NCI-H2227 (cell line): ENCODE data around the gene FUT6.

Source experiments
- DNase-seq: peaks from one replicate; lab custom pipeline; 2025; ENCODE audit not compliant: unreplicated experiment; lab: John Stamatoyannopoulos, UW

FUT6 gene

GRCh38 chr19:5806905-5807304 is 32.6 kb downstream of the FUT6 start:
- no peak for DNase-seq

GRCh38 chr19:5806133-5806489 is 33.4 kb downstream of the FUT6 start:
- DNase-seq = no peak

GRCh38 chr19:5805462-5806132 is 33.9 kb downstream of the FUT6 start:
- peak; percentile 84 for DNase-seq

GRCh38 chr19:5804516-5805461 is 34.7 kb downstream of the FUT6 start, which contains the start of gene NRTN:
NRTN (plus strand) TSS chr19:5805067; CDS start chr19:5824166, 19,099 bp downstream.
- DNase-seq = peak; percentile 56

- peak; percentile 95 for DNase-seq
Measured at GRCh38 chr19:5803752-5804515, 35.6 kb downstream of the FUT6 start.

GRCh38 chr19:5803441-5803751 is 36.1 kb downstream of the FUT6 start:
- no peak for DNase-seq

GRCh38 chr19:5801796-5802619 is 37.5 kb downstream of the FUT6 start:
- peak; percentile 83 for DNase-seq

GRCh38 chr19:5800361-5801270 is 38.9 kb downstream of the FUT6 start:
- no peak for DNase-seq

- no peak for DNase-seq
Measured at GRCh38 chr19:5799247-5800241, 40.0 kb downstream of the FUT6 start.

GRCh38 chr19:5798244-5798643 is 41.3 kb downstream of the FUT6 start:
- no peak for DNase-seq

GRCh38 chr19:5795382-5795919 is 44.1 kb downstream of the FUT6 start:
- no peak for DNase-seq

- no peak for DNase-seq
Measured at GRCh38 chr19:5793188-5793587, 46.3 kb downstream of the FUT6 start.

GRCh38 chr19:5792224-5792623 is 47.3 kb downstream of the FUT6 start:
- DNase-seq = no peak

GRCh38 chr19:5790559-5791520 is 48.7 kb downstream of the FUT6 start, which contains the start of gene DUS3L:
DUS3L (minus strand) TSS chr19:5791163; CDS start chr19:5791141, 22 bp downstream.
- peak; percentile 96 for DNase-seq

- no peak for DNase-seq
Measured at GRCh38 chr19:5789886-5790558, 49.5 kb downstream of the FUT6 start.

GRCh38 chr19:5789351-5789761 is 50.1 kb downstream of the FUT6 start:
- DNase-seq = no peak
